ENCODE measurements around the gene FOXO1.

GRCh38 chr13:40528881-40529280, 137.6 kb downstream of the FOXO1 start:
- TF ChIP-seq CTCF (IDR thresholded peaks at IDR 0.05 in 2 of 3, conservative IDR thresholded peaks at IDR 0.05 in 1 of 3; ENCODE audit: borderline replicate concordance in 1 of 3, insufficient read depth in 1 of 3, low read depth in 2 of 3, low read length in 2 of 3) (no peak), EZH2 (IDR thresholded peaks at IDR 0.05) (no peak), EZH2phosphoT487 (IDR thresholded peaks at IDR 0.05; ENCODE audit: borderline replicate concordance) (no peak)

All from HCT116 (cell line).